Aorta (tissue), 5 donors: ENCODE measurements around the gene CS. TPM values are rescaled to one million over a fixed set of nuclear protein-coding genes. Genes with fewer than 3 reads are reported as not detected.
A peak's percentile ranks its signal among the peaks of the same experiment; 100 is the strongest.

Source experiments
- ATAC-seq: fragments of 200-7000 bp; cut with Tn5 transposase; one replicate; pipeline ENCODE4 v1.9.1; 2022; ENCODE audit warnings: moderate library complexity; ENCODE audit not compliant: low FRiP score
- DNase-seq, 2 donors: peaks; one replicate each; pipeline ENCODE4 v3.0.0-alpha.2; 2020
- H3K27ac ChIP-seq, 2 donors: one replicate each; pipeline ENCODE4 v1.5.1; 2013; ENCODE audit warnings: low read length in 2 of 2, mild to moderate bottlenecking in 2 of 2, moderate library complexity in 2 of 2, control low read depth in 1 of 2, inconsistent platforms in 1 of 2, low read depth in 1 of 2
- H3K27me3 ChIP-seq, 2 donors: one replicate each; pipeline ENCODE4 v1.6.1; 2013; ENCODE audit warnings: control low read depth in 1 of 2, low read length in 1 of 2, mild to moderate bottlenecking in 1 of 2, moderate library complexity in 1 of 2; ENCODE audit not compliant: insufficient read depth in 2 of 2, control insufficient read depth in 1 of 2
- H3K36me3 ChIP-seq, 2 donors: one replicate each; pipeline ENCODE4 v1.6.1; 2013; ENCODE audit warnings: control low read depth in 1 of 2, low read length in 1 of 2, mild to moderate bottlenecking in 1 of 2; ENCODE audit not compliant: insufficient read depth in 2 of 2, control insufficient read depth in 1 of 2
- H3K4me1 ChIP-seq, 2 donors: one replicate each; pipeline ENCODE4 v1.6.1; 2013; ENCODE audit warnings: low read length in 2 of 2, control low read depth in 1 of 2, mild to moderate bottlenecking in 1 of 2, moderate library complexity in 1 of 2; ENCODE audit not compliant: insufficient read depth in 2 of 2, control insufficient read depth in 1 of 2
- H3K4me3 ChIP-seq, 2 donors: one replicate each; pipeline ENCODE4 v1.5.1; 2013; ENCODE audit warnings: low read length in 2 of 2, control low read depth in 1 of 2, mild to moderate bottlenecking in 1 of 2
- H3K9me3 ChIP-seq: one replicate; pipeline ENCODE4 v1.6.1; 2013; ENCODE audit warnings: mild to moderate bottlenecking, low read length; ENCODE audit not compliant: control insufficient read depth
- WGBS, 2 donors: extraction: QIAGEN DNeasy Blood & Tissue Kit; methylation state at CpG; one replicate each; pipeline ENCODE4 v1.1.7; 2013; 5-methylcytosine and 5-hydroxymethylcytosine counted together
- intact Hi-C, 2 donors: fragments of 100-400 bp; cut with DNase I; formaldehyde crosslinking; loops; one replicate each; pipeline versions ENCODE4 v1.14.2 to v1.15.0; 2022
- polyA plus RNA-seq, 2 donors: library from polyadenylated mRNA; stranded (reverse); fragments of 200-250 nt; gene quantifications; one replicate each; pipeline ENCODE4 v1.2.3, GENCODE V29; 2013
- total RNA-seq, 2 donors: library from RNA; stranded (reverse); fragmentation: NEBNext Ultra II Directional; extraction: Animal tissue kit (Norgen Biotek cat#: 25700); gene quantifications; one replicate each; pipeline ENCODE4 v1.2.1, GENCODE V29; 2021
- donor health status: healthy with polysubstance abuse.
- donor health status: Bipolar disorder and iron deficiency.
- donor health status: DM: no; HTN: no; CAD: no.
- donor health status: DM: no; HTN: no; CAD: no.
- donor health status: DM: yes; HTN: yes; CAD: no.

The CS gene
- total and polyA plus RNA-seq, 4 donors, result 49.5 to 104 (median 79.5) TPM

DNA sequence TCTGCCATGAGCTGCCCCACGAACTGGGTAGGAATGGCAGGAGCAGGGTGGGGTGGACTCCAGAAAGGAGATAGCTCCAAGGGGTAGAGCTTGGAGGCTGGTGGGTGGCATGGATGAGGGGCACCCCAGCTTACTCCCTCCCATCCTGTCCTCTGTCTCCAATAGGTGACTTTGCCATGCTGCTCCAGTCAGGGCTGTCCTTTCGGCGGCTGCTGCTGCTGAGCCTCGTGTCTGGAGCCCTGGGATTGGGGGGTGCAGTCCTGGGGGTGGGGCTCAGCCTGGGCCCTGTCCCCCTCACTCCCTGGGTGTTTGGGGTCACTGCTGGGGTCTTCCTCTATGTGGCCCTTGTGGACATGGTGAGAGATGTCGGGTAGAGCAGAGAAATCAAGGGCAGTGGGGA lies 63.1 kb downstream of the CS start:
- no peaks in the 10 kb centered on the region for H3K9me3 ChIP-seq
- no peak overlapping the region for H3K4me3 ChIP-seq
- H3K27ac ChIP-seq, result no peak overlapping the region
- no peaks in the 10 kb centered on the region for H3K27me3 ChIP-seq
- DNase-seq, result no peak
- 50 to 58% methylated on average over 5 of the region's 5 CpGs for WGBS, 2 donors
- ATAC-seq, result peak; percentile 10
- no peaks in the 10 kb centered on the region for H3K4me1 ChIP-seq
- H3K36me3 ChIP-seq, result peaks cover 0 to 4% of the 10 kb centered on the region in 2 donors
- intact Hi-C loops, result no loop called here

- H3K4me1 ChIP-seq, result no peaks in the 10 kb centered on the region
- intact Hi-C loops, result no loop called here
These were observed 64.0 kb downstream of the CS start for GRCh38 chr12:56236091-56236490.

GRCh38 chr12:56234746-56235436 lies 65.2 kb downstream of the CS start:
- ATAC-seq, result no peak
- H3K4me1 ChIP-seq, result no peaks in the 10 kb centered on the region
- H3K9me3 ChIP-seq, result no peaks in the 10 kb centered on the region
- intact Hi-C loops, result no loop called here
- H3K27ac ChIP-seq, result no peak overlapping the region
- 73 to 74% methylated on average over 16 of the region's 16 CpGs for WGBS, 2 donors
- no peaks in the 10 kb centered on the region for H3K27me3 ChIP-seq
- DNase-seq, result no peak
- no peak overlapping the region for H3K4me3 ChIP-seq
- peaks cover 0 to 1% of the 10 kb centered on the region in 2 donors for H3K36me3 ChIP-seq

More at GRCh38 chr12:56236091-56236490, 64.0 kb downstream of the CS start:
- H3K9me3 ChIP-seq, result no peaks in the 10 kb centered on the region
- H3K27me3 ChIP-seq, result no peaks in the 10 kb centered on the region
- H3K27ac ChIP-seq, result no peak overlapping the region
- H3K4me3 ChIP-seq, result no peak overlapping the region
- ATAC-seq, result no peak
- no peak for DNase-seq
- peaks cover 0 to 2% of the 10 kb centered on the region in 2 donors for H3K36me3 ChIP-seq
- 89 to 93% methylated on average over 6 of the region's 6 CpGs for WGBS, 2 donors

GRCh38 chr12:56231184-56231582 lies 68.9 kb downstream of the CS start:
- intact Hi-C loops, result no loop called here
- H3K4me3 ChIP-seq, result no peak overlapping the region
- no peak for DNase-seq
- no peaks in the 10 kb centered on the region for H3K36me3 ChIP-seq
- no peak for ATAC-seq
- no peak overlapping the region for H3K27ac ChIP-seq
- H3K4me1 ChIP-seq, result no peaks in the 10 kb centered on the region
- WGBS, 2 donors, result 81 to 85% methylated on average over 11 of the region's 11 CpGs
- no peaks in the 10 kb centered on the region for H3K9me3 ChIP-seq
- H3K27me3 ChIP-seq, result no peaks in the 10 kb centered on the region

GRCh38 chr12:56230432-56231183 lies 69.5 kb downstream of the CS start:
- DNase-seq (no peak), ATAC-seq (no peak)
- Histone ChIP-seq H3K27me3 (no peaks in the 10 kb centered on the region), H3K4me3 (no peak overlapping the region), H3K9me3 (no peaks in the 10 kb centered on the region), H3K36me3 (no peaks in the 10 kb centered on the region), H3K27ac (no peak overlapping the region), H3K4me1 (no peaks in the 10 kb centered on the region)
- intact Hi-C loops, result no loop called here
- WGBS, 2 donors, result 61 to 62% methylated on average over 8 of the region's 8 CpGs

DNA sequence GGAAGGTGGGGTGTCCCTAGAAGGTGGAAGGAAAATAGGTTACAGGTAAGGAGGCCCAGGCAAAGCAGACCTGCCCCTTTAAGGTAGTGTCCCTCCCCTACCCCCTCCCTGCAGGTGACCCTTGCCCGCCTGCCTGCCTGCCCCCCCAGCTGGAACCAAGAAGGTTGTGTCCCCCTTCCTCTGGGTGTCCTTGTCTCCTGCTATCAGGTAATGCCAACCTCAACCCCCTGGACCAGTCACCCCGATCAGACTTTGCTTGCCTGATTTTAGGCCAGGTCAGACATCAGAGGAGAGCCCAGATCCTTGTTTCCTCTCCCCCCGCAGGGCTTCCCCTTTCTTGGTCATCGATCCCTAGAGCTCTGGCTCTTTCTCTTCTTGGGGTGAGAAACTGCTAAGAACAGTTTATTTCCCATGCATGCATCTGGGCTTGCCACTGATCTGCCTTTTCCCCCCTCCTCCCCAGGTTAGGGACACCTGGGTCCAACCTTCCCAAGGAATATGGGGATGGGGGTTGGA lies 70.2 kb downstream of the CS start, which contains the start of gene SLC39A5:
TSS of gene SLC39A5 (plus strand) at position 136 of the 516 bp plus-strand sequence. CDS start 1,224 bp downstream, outside the sequence.
- intact Hi-C loops, result loop anchor here in 1 of 2 donors (5.0 kb wide), 1 partner anchor 38 kb away; no protein-coding TSS in a partner anchor
- Histone ChIP-seq H3K9me3 (no peaks in the 10 kb centered on the region), H3K4me3 (no peak within 1 kb of the TSS), H3K27me3 (no peaks in the 10 kb centered on the region), H3K36me3 (no peaks in the 10 kb centered on the region), H3K27ac (no peak within 1 kb of the TSS), H3K4me1 (no peaks in the 10 kb centered on the region)
- 72 to 82% methylated on average over 3 to 4 of the region's 4 CpGs for WGBS, 2 donors
- no peak for DNase-seq
- no peak for ATAC-seq

GRCh38 chr12:56229082-56229481 lies 71.0 kb downstream of the CS start:
- Histone ChIP-seq H3K36me3 (no peaks in the 10 kb centered on the region), H3K27me3 (no peaks in the 10 kb centered on the region), H3K4me3 (no peak overlapping the region), H3K4me1 (no peaks in the 10 kb centered on the region), H3K9me3 (no peaks in the 10 kb centered on the region), H3K27ac (no peak overlapping the region)
- ATAC-seq, result no peak
- intact Hi-C loops, result loop anchor here in 1 of 2 donors (5.0 kb wide), 1 partner anchor 37 kb away; no protein-coding TSS in a partner anchor
- WGBS, 2 donors, result 84 to 85% methylated on average over 7 of the region's 7 CpGs
- DNase-seq, result no peak

GRCh38 chr12:56224954-56225353 lies 75.2 kb downstream of the CS start:
- intact Hi-C loops, result loop anchor here (1.0 to 5.0 kb wide), 6 partner anchors 18 to 106 kb away; partner anchors contain the start of genes ANKRD52 (in 1 of the 2), CS (in 1 of the 2) and ZC3H10 (in 1 of the 2)
- Histone ChIP-seq H3K4me3 (peak overlapping the region in 1 of 2 donors; percentile 50), H3K4me1 (no peaks in the 10 kb centered on the region), H3K9me3 (no peaks in the 10 kb centered on the region), H3K27ac (no peak overlapping the region), H3K27me3 (no peaks in the 10 kb centered on the region), H3K36me3 (no peaks in the 10 kb centered on the region)
- ATAC-seq (no peak), DNase-seq (no peak)
- 62 to 63% methylated on average over 11 of the region's 11 CpGs for WGBS, 2 donors
